ENCODE results near the gene SORBS1.

SORBS1 gene

GRCh38 chr10:95405655-95406054, 155.5 kb downstream of the SORBS1 start:
- DNase-seq (ENCODE audit: insufficient read length, low spot score) (no peak), FAIRE-seq (no peak)
- TF ChIP-seq POLR2A (IDR thresholded peaks at IDR 0.05; ENCODE audit: low read depth, low read length) = no peak

- TF ChIP-seq POLR2A (IDR thresholded peaks at IDR 0.05; ENCODE audit: low read depth, low read length) = no peak
- no peak for FAIRE-seq
- DNase-seq (ENCODE audit: insufficient read length, low spot score) = no peak
Observed at GRCh38 chr10:95404864-95405263, 156.3 kb downstream of the SORBS1 start.

GRCh38 chr10:95404462-95404858, 156.7 kb downstream of the SORBS1 start:
- FAIRE-seq = no peak
- no peak for TF ChIP-seq POLR2A (IDR thresholded peaks at IDR 0.05; ENCODE audit: low read depth, low read length)
- no peak for DNase-seq (ENCODE audit: insufficient read length, low spot score)

- no peak for FAIRE-seq
- DNase-seq (ENCODE audit: insufficient read length, low spot score) = no peak
- no peak for TF ChIP-seq POLR2A (IDR thresholded peaks at IDR 0.05; ENCODE audit: low read depth, low read length)
Observed at GRCh38 chr10:95403700-95404461, 157.3 kb downstream of the SORBS1 start.

- TF ChIP-seq POLR2A (IDR thresholded peaks at IDR 0.05; ENCODE audit: low read depth, low read length) = no peak
- DNase-seq (ENCODE audit: insufficient read length, low spot score) = no peak
- FAIRE-seq = no peak
Observed at GRCh38 chr10:95401704-95402469, 159.3 kb downstream of the SORBS1 start.

- FAIRE-seq (no peak), DNase-seq (ENCODE audit: insufficient read length, low spot score) (no peak)
- TF ChIP-seq POLR2A (IDR thresholded peaks at IDR 0.05; ENCODE audit: low read depth, low read length) = no peak
Observed at GRCh38 chr10:95400787-95401186, 160.4 kb downstream of the SORBS1 start.

- FAIRE-seq (no peak), DNase-seq (ENCODE audit: insufficient read length, low spot score) (no peak)
- no peak for TF ChIP-seq POLR2A (IDR thresholded peaks at IDR 0.05; ENCODE audit: low read depth, low read length)
Observed at GRCh38 chr10:95399183-95399582, 162.0 kb downstream of the SORBS1 start.

- FAIRE-seq (no peak), DNase-seq (ENCODE audit: insufficient read length, low spot score) (no peak)
- TF ChIP-seq POLR2A (IDR thresholded peaks at IDR 0.05; ENCODE audit: low read depth, low read length) = no peak
Observed at GRCh38 chr10:95397747-95398146, 163.4 kb downstream of the SORBS1 start.

GRCh38 chr10:95395947-95396449, 165.2 kb downstream of the SORBS1 start:
- DNase-seq (ENCODE audit: insufficient read length, low spot score) = no peak
- FAIRE-seq = no peak
- no peak for TF ChIP-seq POLR2A (IDR thresholded peaks at IDR 0.05; ENCODE audit: low read depth, low read length)

GRCh38 chr10:95394161-95394880, 166.8 kb downstream of the SORBS1 start:
- no peak for TF ChIP-seq POLR2A (IDR thresholded peaks at IDR 0.05; ENCODE audit: low read depth, low read length)
- FAIRE-seq (no peak), DNase-seq (ENCODE audit: insufficient read length, low spot score) (no peak)

- no peak for DNase-seq (ENCODE audit: insufficient read length, low spot score)
- FAIRE-seq = no peak
- no peak for TF ChIP-seq POLR2A (IDR thresholded peaks at IDR 0.05; ENCODE audit: low read depth, low read length)
Observed at GRCh38 chr10:95392681-95393164, 168.4 kb downstream of the SORBS1 start.

- no peak for FAIRE-seq
- DNase-seq (ENCODE audit: insufficient read length, low spot score) = no peak
- TF ChIP-seq POLR2A (IDR thresholded peaks at IDR 0.05; ENCODE audit: low read depth, low read length) = no peak
Observed at GRCh38 chr10:95392217-95392584, 169.0 kb downstream of the SORBS1 start.

- DNase-seq (ENCODE audit: insufficient read length, low spot score) (no peak), FAIRE-seq (no peak)
- TF ChIP-seq POLR2A (IDR thresholded peaks at IDR 0.05; ENCODE audit: low read depth, low read length) = no peak
Observed at GRCh38 chr10:95391581-95392216, 169.5 kb downstream of the SORBS1 start.
